Gastrocnemius medialis (tissue), 4 donors: Measurements from ENCODE around the gene TRIM67.

ENCODE experiments used
- CTCF ChIP-seq, 5 experiments: fragments of 450-650 bp in 3 of 5; fragments of 200-600 bp in 2 of 5; sonication (generic) in 2 of 5; IDR thresholded peaks in 4 of 5; conservative IDR thresholded peaks in 1 of 5; 1 replicate in 4 of 5; 2 replicates in 1 of 5; pipeline ENCODE4 v1.5.1; 2016 to 2019; ENCODE audit warnings: antibody characterized with exemption in 5 of 5, mild to moderate bottlenecking in 3 of 5, moderate library complexity in 3 of 5
- POLR2A ChIP-seq, 2 donors: fragments of 450-650 bp; IDR thresholded peaks; one replicate each; pipeline ENCODE4 v1.6.1; 2017; ENCODE audit warnings: antibody characterized with exemption in 2 of 2, mild to moderate bottlenecking in 2 of 2, moderate library complexity in 2 of 2

GRCh38 chr1:231242516-231243198 is 80.8 kb downstream of the TRIM67 start:
- TF ChIP-seq CTCF (IDR thresholded peaks at IDR 0.05 in 4 of 5, conservative IDR thresholded peaks at IDR 0.05 in 1 of 5): no peak
- TF ChIP-seq POLR2A (IDR thresholded peaks at IDR 0.05): no peak
